ENCODE results near the gene PADI2. TPM values are rescaled to one million over a fixed set of nuclear protein-coding genes. Genes with fewer than 3 reads are reported as not detected.

PADI2 gene
- total and polyA plus RNA-seq, 8 donors: 0.31 to 86.0 (median 1.3) TPM; not detected in 1

- intact Hi-C loops (cut with DNase I; ENCODE audit: low total_unique reads): no loop called here
- Histone ChIP-seq H3K36me3 (no peaks in the 10 kb centered on the region), H3K4me1 (no peaks in the 10 kb centered on the region), H3K27ac (no peak overlapping the region), H3K27me3 (peaks cover 0 to 38% (median 0%) of the 10 kb centered on the region in 3 donors), H3K4me3 (no peak overlapping the region), H3K9me3 (no peaks in the 10 kb centered on the region)
- 77 to 91% (median 85%) methylated on average over 7 of the region's 7 CpGs for WGBS, 5 donors
- no peak for DNase-seq
- TF ChIP-seq EP300 (IDR thresholded peaks at IDR 0.05) (no peak), POLR2A (IDR thresholded peaks at IDR 0.05) (no peak), POLR2AphosphoS5 (IDR thresholded peaks at IDR 0.05) (no peak), CTCF (IDR thresholded peaks at IDR 0.05) (no peak)
These were observed 43.7 kb upstream of the PADI2 start for GRCh38 chr1:17162941-17163340.

DNA sequence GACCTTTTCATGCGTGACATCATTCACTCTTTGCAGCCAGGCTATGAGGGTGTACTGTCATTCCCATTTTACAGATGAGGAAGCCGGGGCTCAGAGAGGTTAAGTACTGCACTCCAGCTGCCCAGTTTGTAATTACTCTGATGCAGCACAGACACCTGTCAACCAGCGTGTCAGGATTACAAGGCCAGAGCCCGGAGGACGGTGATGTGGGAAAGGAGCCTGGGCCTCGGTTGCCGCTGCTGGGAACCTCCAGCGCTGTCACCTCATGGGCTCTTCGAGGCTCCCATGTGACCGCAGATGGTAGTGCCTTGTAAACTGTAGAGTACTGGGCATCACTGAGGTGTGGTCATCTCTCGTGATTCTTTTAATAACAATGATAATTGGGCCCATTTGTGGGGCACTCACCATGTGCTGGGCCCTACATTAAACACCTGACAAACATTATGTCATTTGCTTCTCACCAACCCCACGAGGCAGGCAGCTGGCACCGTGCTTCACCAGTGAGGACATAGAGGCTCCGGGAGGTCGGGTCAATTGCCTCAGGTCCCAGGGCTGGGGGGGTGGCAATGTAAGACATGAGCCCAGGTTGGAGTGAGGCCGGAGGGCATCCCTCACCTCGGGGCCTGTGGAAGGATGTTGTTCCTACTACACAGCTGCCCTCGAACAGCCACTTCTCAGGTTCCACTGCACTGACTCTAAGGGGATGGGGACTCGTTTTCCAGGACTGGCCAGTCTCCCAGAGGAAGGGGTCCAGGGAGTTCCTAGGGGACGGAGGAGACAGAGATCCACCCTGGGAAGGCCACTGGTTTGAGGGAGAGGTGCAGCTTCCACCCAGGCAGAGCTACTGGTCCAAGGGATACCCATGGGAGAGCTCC is 42.9 kb upstream of the PADI2 start:
- intact Hi-C loops (cut with DNase I; ENCODE audit: low total_unique reads): no loop called here
- Histone ChIP-seq H3K27me3 (peaks cover 0 to 33% (median 0%) of the 10 kb centered on the region in 3 donors), H3K9me3 (no peaks in the 10 kb centered on the region), H3K36me3 (no peaks in the 10 kb centered on the region), H3K4me3 (no peak overlapping the region), H3K4me1 (no peaks in the 10 kb centered on the region), H3K27ac (no peak overlapping the region)
- TF ChIP-seq CTCF (IDR thresholded peaks at IDR 0.05) (no peak), POLR2A (IDR thresholded peaks at IDR 0.05) (no peak), POLR2AphosphoS5 (IDR thresholded peaks at IDR 0.05) (no peak), EP300 (IDR thresholded peaks at IDR 0.05) (no peak)
- WGBS, 5 donors: 80 to 88% (median 85%) methylated on average over 20 of the region's 20 CpGs
- no peak for DNase-seq

DNA sequence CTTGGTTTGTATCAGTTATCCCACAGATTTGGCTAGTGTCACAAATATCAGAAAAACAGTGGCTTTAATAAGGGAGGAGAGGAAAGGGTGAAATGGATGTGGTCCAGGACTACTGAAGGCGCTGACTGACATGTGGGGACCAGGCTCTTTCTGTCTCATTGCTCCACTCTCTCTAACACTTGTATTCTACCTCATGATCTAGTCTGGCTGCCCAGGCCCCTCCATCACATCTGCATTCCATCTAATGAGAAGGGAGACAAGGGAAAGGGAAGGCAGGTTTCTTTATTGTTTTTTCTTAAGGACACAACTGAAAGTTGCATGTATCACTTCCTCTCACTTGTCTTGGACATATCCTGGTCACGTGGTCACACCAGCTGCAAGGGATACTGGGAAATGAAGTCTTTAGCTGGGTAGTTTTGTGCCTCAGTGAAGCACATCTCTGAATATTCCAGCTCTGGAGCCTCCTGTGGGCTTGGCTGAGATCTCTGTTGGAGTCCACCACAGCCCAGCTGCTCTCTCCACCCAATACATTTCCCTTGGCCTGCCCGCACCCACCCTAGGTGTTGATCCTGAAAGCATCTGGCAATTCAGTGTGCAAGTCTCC is 42.0 kb upstream of the PADI2 start:
- no peak overlapping the region for H3K27ac ChIP-seq
- intact Hi-C loops (cut with DNase I; ENCODE audit: low total_unique reads): no loop called here
- DNase-seq: no peak
- 76 to 88% (median 86%) methylated on average over 3 of the region's 3 CpGs for WGBS, 5 donors
- no peaks in the 10 kb centered on the region for H3K36me3 ChIP-seq
- no peaks in the 10 kb centered on the region for H3K4me1 ChIP-seq
- peaks cover 0 to 24% (median 0%) of the 10 kb centered on the region in 3 donors for H3K27me3 ChIP-seq
- no peak overlapping the region for H3K4me3 ChIP-seq
- TF ChIP-seq POLR2A (IDR thresholded peaks at IDR 0.05) (no peak), POLR2AphosphoS5 (IDR thresholded peaks at IDR 0.05) (no peak), CTCF (IDR thresholded peaks at IDR 0.05) (no peak), EP300 (IDR thresholded peaks at IDR 0.05) (no peak)
- peaks cover 0 to 6% (median 0%) of the 10 kb centered on the region in 4 donors for H3K9me3 ChIP-seq

DNA sequence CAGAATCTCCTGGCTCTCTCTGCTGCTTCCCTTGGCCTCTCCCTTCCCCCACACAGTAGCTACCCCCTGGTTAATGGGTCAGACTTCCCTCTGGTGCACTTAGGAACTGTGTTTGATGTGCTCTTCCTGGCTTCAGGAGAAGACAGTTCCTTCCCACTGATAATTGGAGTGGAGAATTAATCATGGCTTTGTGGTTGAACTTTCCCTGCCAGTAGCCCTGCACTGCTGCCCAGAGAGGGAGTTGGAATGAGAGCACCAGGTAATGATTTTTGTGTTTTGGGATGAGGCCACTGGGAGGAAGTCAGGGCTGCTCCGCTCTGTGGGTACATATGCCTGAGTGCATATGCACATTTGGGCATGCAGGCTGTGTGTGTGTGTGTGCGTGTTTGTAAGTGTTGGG is 39.7 kb upstream of the PADI2 start:
- no peak for DNase-seq
- H3K9me3 ChIP-seq: peaks cover 0 to 29% (median 20%) of the 10 kb centered on the region in 4 donors
- intact Hi-C loops (cut with DNase I; ENCODE audit: low total_unique reads): no loop called here

More for the DNA sequence above, 39.7 kb upstream of the PADI2 start:
- TF ChIP-seq CTCF (IDR thresholded peaks at IDR 0.05) (no peak), POLR2AphosphoS5 (IDR thresholded peaks at IDR 0.05) (no peak), EP300 (IDR thresholded peaks at IDR 0.05) (no peak), POLR2A (IDR thresholded peaks at IDR 0.05) (no peak)
- H3K27ac ChIP-seq: no peak overlapping the region
- no peaks in the 10 kb centered on the region for H3K36me3 ChIP-seq
- 86 to 97% (median 91%) methylated on average over 2 of the region's 2 CpGs; no CpG with 5 or more reads in 1 of the 5 donors for WGBS, 5 donors
- no peak overlapping the region for H3K4me3 ChIP-seq
- H3K4me1 ChIP-seq: no peaks in the 10 kb centered on the region
- H3K27me3 ChIP-seq: peaks cover 0 to 6% (median 0%) of the 10 kb centered on the region in 3 donors

Measured in stomach (tissue), 9 donors.